IMR-90 (cell line): ENCODE data around the gene TMEM238. TPM values are rescaled to one million over a fixed set of nuclear protein-coding genes. Genes with fewer than 3 reads are reported as not detected.

ENCODE experiments used
- ATAC-seq: fragments of 200-7000 bp; cut with Tn5 transposase; 2 replicates; pipeline ENCODE4 v1.9.1; 2020; ENCODE audit warnings: low read depth, mild to moderate bottlenecking, moderate library complexity
- BruUV-seq: library from RNA; stranded (reverse); fragments of 400-500 nt; replicated peaks from 2 replicates; lab custom pipeline; 2021; lab: Mats Ljungman, UMichigan
- CTCF ChIA-PET: fragments of 300-600 bp; formaldehyde crosslinking; extraction: SDS; loops from one replicate; lab custom pipeline; 2021; ENCODE audit warnings: antibody characterized with exemption; lab: Yijun Ruan, JAX
- POLR2A ChIA-PET: fragments of 300-600 bp; sonication (Branson Sonifier 250); formaldehyde crosslinking; loops from one replicate; lab custom pipeline; 2022; ENCODE audit warnings: antibody characterized with exemption; ENCODE audit not compliant: unreplicated experiment; lab: Charles Lee
- DNase-seq: peaks from one replicate; pipeline ENCODE4 v3.0.0; 2013
- H2AFZ ChIP-seq: replicated peaks from 2 replicates; pipeline ENCODE3; 2013; ENCODE audit warnings: low read length, mild to moderate bottlenecking; ENCODE audit not compliant: poor library complexity
- H2AK5ac ChIP-seq: 2 replicates; pipeline ENCODE4 v1.6.1; 2013; ENCODE audit warnings: low read depth, low read length, inconsistent platforms
- H2AK9ac ChIP-seq: replicated peaks from 2 replicates; pipeline ENCODE3; 2013; ENCODE audit warnings: mild to moderate bottlenecking, low read depth, low read length, moderate library complexity; ENCODE audit not compliant: poor library complexity
- H2BK120ac ChIP-seq: 2 replicates; pipeline ENCODE4 v1.6.1; 2013; ENCODE audit warnings: low read depth, low read length, inconsistent platforms
- H2BK15ac ChIP-seq: 3 replicates; pipeline ENCODE4 v1.6.1; 2013; ENCODE audit warnings: low read depth, low read length, inconsistent platforms
- H2BK20ac ChIP-seq: 2 replicates; pipeline ENCODE4 v1.6.1; 2013; ENCODE audit warnings: low read depth, mild to moderate bottlenecking, inconsistent platforms, low read length, moderate library complexity
- H2BK5ac ChIP-seq: 2 replicates; pipeline ENCODE4 v1.6.1; 2013; ENCODE audit warnings: mild to moderate bottlenecking, low read depth, low read length, inconsistent platforms; ENCODE audit not compliant: poor library complexity, severe bottlenecking
- H3K14ac ChIP-seq: replicated peaks from 2 replicates; pipeline ENCODE4 v1.6.1; 2013; ENCODE audit warnings: low read depth, low read length, inconsistent platforms
- H3K18ac ChIP-seq: 2 replicates; pipeline ENCODE4 v1.6.1; 2013; ENCODE audit warnings: low read depth, low read length, control low read depth
- H3K23ac ChIP-seq: 2 replicates; pipeline ENCODE4 v1.6.1; 2013; ENCODE audit warnings: low read depth, low read length, inconsistent platforms
- H3K27ac ChIP-seq: 2 replicates; pipeline ENCODE4 v1.5.1; 2013; ENCODE audit warnings: mild to moderate bottlenecking, control low read depth, low read length; ENCODE audit not compliant: insufficient read depth
- H3K27me3 ChIP-seq: 2 replicates; pipeline ENCODE4 v1.6.1; 2013; ENCODE audit warnings: low read length; ENCODE audit not compliant: control insufficient read depth, insufficient read depth
- H3K36me3 ChIP-seq: 2 replicates; pipeline ENCODE4 v1.6.1; 2013; ENCODE audit warnings: low read length, mixed read lengths; ENCODE audit not compliant: control insufficient read depth, insufficient read depth
- H3K4ac ChIP-seq: 2 replicates; pipeline ENCODE4 v1.6.1; 2013; ENCODE audit warnings: low read depth, low read length, inconsistent platforms
- H3K4me1 ChIP-seq: 2 replicates; pipeline ENCODE4 v1.6.1; 2013; ENCODE audit warnings: low read length, mixed read lengths; ENCODE audit not compliant: control insufficient read depth, insufficient read depth
- H3K4me2 ChIP-seq: 2 replicates; pipeline ENCODE4 v1.6.1; 2013; ENCODE audit warnings: low read depth, mild to moderate bottlenecking, control low read depth, low read length, moderate library complexity
- H3K4me3 ChIP-seq: 2 replicates; pipeline ENCODE4 v1.5.1; 2013; ENCODE audit warnings: low read depth, mild to moderate bottlenecking, control low read depth, low read length, moderate library complexity; ENCODE audit not compliant: insufficient read depth
- H3K56ac ChIP-seq: 2 replicates; pipeline ENCODE4 v1.6.1; 2013; ENCODE audit warnings: low read length, inconsistent platforms; ENCODE audit not compliant: insufficient read depth; ENCODE audit errors: extremely low read depth
- H3K79me1 ChIP-seq, 2 experiments: 2 replicates each; pipeline ENCODE4 v1.6.1; 2013; ENCODE audit warnings: low read length in 2 of 2, inconsistent platforms in 1 of 2, low read depth in 1 of 2
- H3K9ac ChIP-seq: 2 replicates; pipeline ENCODE4 v1.6.1; 2013; ENCODE audit warnings: low read depth, low read length, control low read depth
- H3K9me1 ChIP-seq: 2 replicates; pipeline ENCODE4 v1.6.1; 2013; ENCODE audit warnings: low read length, inconsistent platforms; ENCODE audit not compliant: insufficient read depth
- H3K9me3 ChIP-seq: 2 replicates; pipeline ENCODE4 v1.6.1; 2013; ENCODE audit warnings: low read length; ENCODE audit not compliant: control insufficient read depth, insufficient read depth
- H4K20me1 ChIP-seq: 2 replicates; pipeline ENCODE4 v1.6.1; 2013; ENCODE audit warnings: low read length, inconsistent platforms; ENCODE audit not compliant: insufficient read depth
- H4K5ac ChIP-seq: 2 replicates; pipeline ENCODE4 v1.6.1; 2013; ENCODE audit warnings: mild to moderate bottlenecking, low read depth, low read length, control low read depth
- H4K8ac ChIP-seq, 2 experiments: 2 replicates each; pipeline ENCODE4 v1.6.1; 2013; ENCODE audit warnings: low read depth in 2 of 2, low read length in 2 of 2, control low read depth in 1 of 2, inconsistent platforms in 1 of 2
- H4K91ac ChIP-seq: 2 replicates; pipeline ENCODE4 v1.6.1; 2013; ENCODE audit warnings: low read depth, low read length, inconsistent platforms; ENCODE audit not compliant: insufficient read depth
- CHD1 ChIP-seq: IDR thresholded peaks from 2 replicates; pipeline ENCODE4 v1.6.1; 2012; ENCODE audit warnings: low read depth, low read length, improper control_type of control experiment
- ELK1 ChIP-seq: fragments of 150-350 bp; IDR thresholded peaks from 2 replicates; pipeline ENCODE4 v1.6.1; 2016; ENCODE audit warnings: low read depth, mild to moderate bottlenecking, low read length, moderate library complexity, borderline replicate concordance
- POLR2A ChIP-seq: IDR thresholded peaks from 2 replicates; pipeline ENCODE4 v1.6.1; 2012; ENCODE audit warnings: mild to moderate bottlenecking, low read depth, low read length
- RAD21 ChIP-seq: IDR thresholded peaks from 2 replicates; pipeline ENCODE4 v1.6.1; 2012; ENCODE audit warnings: low read length, improper control_type of control experiment
- WGBS, 2 experiments: methylation state at CpG; one replicate each; pipeline versions ENCODE4 v1.1.5 to v1.1.7; 2013; ENCODE audit warnings: missing lambda C conversion rate in 2 of 2; ENCODE audit not compliant: insufficient read length in 1 of 2; ENCODE audit errors: extremely low coverage in 2 of 2; 5-methylcytosine and 5-hydroxymethylcytosine counted together
- dilution Hi-C: fragments of 300-500 bp; cut with HindIII; formaldehyde crosslinking; loops from one replicate; pipeline ENCODE4 v1.14.3; 2018; ENCODE audit warnings: low sequenced_read_pairs; ENCODE audit not compliant: unreplicated experiment
- in situ Hi-C: fragments of 300-500 bp; cut with MboI; formaldehyde crosslinking; loops from 3 replicates; pipeline ENCODE4 v1.14.3; 2019; ENCODE audit warnings: low sequenced_read_pairs, inconsistent platforms, mixed read lengths
- intact Hi-C: fragments of 100-400 bp; cut with micrococcal nuclease; formaldehyde crosslinking; loops from 2 replicates; pipeline ENCODE4 v1.10.0; 2022
- polyA plus RNA-seq, 3 experiments: library from polyadenylated mRNA; depleted of rRNA; stranded (reverse); fragments of >200 nt; gene quantifications; 2 replicates each; pipeline ENCODE4 v1.2.3, GENCODE V29; 2012; ENCODE audit warnings: low replicate concordance in 1 of 3
- total RNA-seq: library from RNA; depleted of rRNA; stranded (reverse); fragments of >200 nt; gene quantifications from 2 replicates; pipeline ENCODE4 v1.2.3, GENCODE V29; 2012

Gene TMEM238
- total and polyA plus RNA-seq, 2 of the 4 experiments (the other 2 are of a cell fraction), result not detected

GRCh38 chr19:55368701-55369563 lies 15.2 kb downstream of the TMEM238 start (continued):
- TF ChIP-seq ELK1 (no peak), CHD1 (peak; percentile 36; the same call in 1 of the 2 replicates)

GRCh38 chr19:55368106-55368505 lies 16.0 kb downstream of the TMEM238 start:
- Histone ChIP-seq H2AFZ (no peak overlapping the region), H2BK5ac (peak overlapping the region; percentile 61), H3K36me3 (peaks cover 26% of the 10 kb centered on the region), H3K4me2 (peak overlapping the region; percentile 83), H3K56ac (no peak overlapping the region), H2AK5ac (no peak overlapping the region; the same call in 1 of the 2 replicates), H2BK20ac (no peak overlapping the region), H4K20me1 (peaks cover 57% of the 10 kb centered on the region), H3K27me3 (no peaks in the 10 kb centered on the region), H3K14ac (0 out of 2 replicates have a peak overlapping the region, but pooled peaks have one; percentile 52), H2BK120ac (no peak overlapping the region), H3K9me3 (no peaks in the 10 kb centered on the region), H3K4ac (0 out of 2 replicates have a peak overlapping the region, but pooled peaks have one; percentile 51), H3K9me1 (peaks cover 12% of the 10 kb centered on the region; the same call in 1 of the 2 replicates), H3K9ac (peak overlapping the region; percentile 72; the same call in 1 of the 2 replicates), H3K23ac (no peak overlapping the region), H3K79me1 (peaks cover 5 to 50% of the 10 kb centered on the region in 2 experiments; a peak in 3 of 4 replicates), H3K18ac (no peak overlapping the region), H3K4me3 (peak overlapping the region; percentile 73), H3K4me1 (peaks cover 29% of the 10 kb centered on the region), H4K8ac (peak overlapping the region in 1 of 2 experiments; percentile 80; a peak in 1 of 4 replicates), H4K5ac (no peak overlapping the region), H4K91ac (peak overlapping the region; percentile 68; the same call in 1 of the 2 replicates), H2AK9ac (peak overlapping the region; percentile 99), H3K27ac (peak overlapping the region; percentile 78), H2BK15ac (no peak overlapping the region)
- BruUV-seq, result no TSS peak
- POLR2A ChIA-PET, result no interaction called here
- dilution Hi-C loops, result no loop called here
- ATAC-seq (no peak), DNase-seq (no peak)
- TF ChIP-seq POLR2A, result 0 out of 2 replicates have a peak, but pooled peaks have one; percentile 20
- TF ChIP-seq RAD21, result no peak
- intact Hi-C loops, result no loop called here
- in situ Hi-C loops, result no loop called here
- 100% methylated on average over 1 of the region's 16 CpGs; no CpG with 5 or more reads in 1 of the 2 experiments for WGBS, 2 experiments
- CTCF ChIA-PET, result no interaction called here
